NCI-H2171 (cell line): ENCODE measurements around the gene INSM2.

Experiments
- DNase-seq: peaks from one replicate; lab custom pipeline; 2025; lab: John Stamatoyannopoulos, UW

INSM2 gene

GRCh38 chr14:35533357-35534207 is at the start of gene INSM2:
TSS of gene INSM2 (plus strand) at chr14:35534164. CDS start at chr14:35534253, 89 bp downstream.
- DNase-seq = peak; percentile 86

DNA sequence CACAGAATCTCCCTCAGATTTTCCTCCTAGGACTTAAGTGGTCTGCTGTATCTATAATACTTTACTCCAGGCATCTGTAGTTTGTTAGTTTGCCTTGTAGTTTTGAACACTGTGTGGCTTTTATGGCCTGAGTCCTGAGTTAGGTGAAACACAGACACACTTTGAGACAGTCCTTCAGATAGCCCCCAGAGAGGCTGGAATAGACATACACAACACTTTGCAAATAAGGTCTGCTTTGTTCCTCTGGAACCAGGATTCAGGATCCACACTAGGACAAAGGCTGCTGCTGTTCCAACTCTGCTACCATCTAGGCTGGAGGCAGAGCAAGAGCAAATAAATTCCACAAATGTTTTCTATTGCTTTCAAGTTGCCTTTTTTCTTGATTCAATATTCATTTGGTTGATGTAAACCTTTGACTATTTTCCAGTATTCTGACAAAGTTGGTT is 41.4 kb upstream of the INSM2 start:
- no peak for DNase-seq

GRCh38 chr14:35495278-35495677 is 38.7 kb upstream of the INSM2 start:
- DNase-seq = no peak

DNA sequence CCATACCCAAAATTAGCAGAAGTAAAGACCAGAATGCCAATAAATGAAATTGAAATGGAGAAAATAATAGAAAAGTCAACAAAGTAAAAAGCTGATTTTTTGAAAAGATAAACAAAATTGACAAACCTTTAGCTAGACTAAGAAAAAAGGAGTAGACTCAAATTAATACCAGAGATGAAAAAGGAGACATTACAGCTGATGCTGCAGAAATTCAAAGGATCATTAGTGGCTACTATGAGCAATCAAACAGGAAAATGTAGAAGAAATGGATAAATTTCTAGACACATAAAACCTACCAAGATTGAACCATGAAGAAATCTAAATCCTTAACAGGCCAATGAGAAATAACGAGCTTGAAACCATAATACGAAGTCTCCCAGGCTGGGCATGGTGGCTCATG is 34.8 kb upstream of the INSM2 start:
- no peak for DNase-seq

- DNase-seq = peak; percentile 12
These were observed 30.3 kb upstream of the INSM2 start for GRCh38 chr14:35503646-35504045.

DNA sequence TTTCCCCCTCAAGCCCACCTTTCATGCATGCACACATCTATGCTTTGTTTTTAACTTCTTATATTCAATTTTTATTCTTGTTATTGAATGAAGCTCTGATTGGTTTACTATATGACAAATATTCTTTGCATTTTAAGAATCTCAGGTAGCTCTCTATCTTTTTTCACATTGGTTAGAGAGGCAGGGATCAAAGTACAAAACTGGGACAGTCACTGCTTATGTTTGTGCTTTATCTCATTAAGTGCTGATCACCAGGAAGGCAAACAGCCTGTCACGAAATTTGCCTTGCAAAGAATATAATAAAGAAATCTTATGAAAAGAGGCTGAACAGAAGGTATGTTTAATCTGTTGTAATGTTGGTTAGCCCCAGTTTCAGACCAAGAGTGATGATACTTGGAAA is 29.7 kb upstream of the INSM2 start:
- no peak for DNase-seq

DNA sequence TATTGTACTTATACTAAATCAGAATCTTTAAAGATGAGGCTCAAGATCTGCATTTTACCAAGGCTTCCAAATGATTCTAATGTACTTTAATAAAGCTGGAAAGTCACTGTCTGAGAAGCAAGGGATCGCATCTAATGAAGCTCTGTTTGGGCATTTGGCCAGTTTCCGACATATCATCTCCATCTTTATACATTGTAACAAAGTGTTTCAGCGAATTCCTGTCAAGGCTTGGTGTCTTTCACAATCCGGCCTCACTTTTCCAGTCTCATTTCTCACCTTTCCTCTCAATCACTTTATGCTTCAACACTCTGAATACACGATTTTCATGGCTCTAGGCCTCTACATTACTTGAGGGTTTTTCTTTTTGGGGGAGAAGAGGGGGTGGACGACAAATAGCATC is 27.5 kb upstream of the INSM2 start:
- DNase-seq = no peak

DNA sequence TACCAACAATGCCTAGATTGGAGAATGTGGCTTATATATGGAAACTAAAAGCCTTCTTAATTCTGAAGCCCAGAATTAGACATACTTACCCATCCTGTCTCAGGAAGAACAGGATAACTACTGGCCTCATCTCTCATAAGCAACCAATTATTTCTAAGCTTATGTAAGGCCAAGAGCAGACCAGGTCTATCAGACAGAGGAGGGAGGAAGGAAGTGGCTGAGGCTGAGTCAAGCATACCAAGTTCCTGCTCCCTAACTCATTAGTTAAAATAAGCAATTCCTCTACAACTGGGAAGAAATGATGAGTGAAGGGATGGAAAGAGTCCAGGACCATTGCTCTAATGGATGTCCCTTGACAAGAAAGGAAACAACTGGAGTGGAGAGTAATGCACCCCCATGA is 27.0 kb upstream of the INSM2 start:
- no peak for DNase-seq

DNA sequence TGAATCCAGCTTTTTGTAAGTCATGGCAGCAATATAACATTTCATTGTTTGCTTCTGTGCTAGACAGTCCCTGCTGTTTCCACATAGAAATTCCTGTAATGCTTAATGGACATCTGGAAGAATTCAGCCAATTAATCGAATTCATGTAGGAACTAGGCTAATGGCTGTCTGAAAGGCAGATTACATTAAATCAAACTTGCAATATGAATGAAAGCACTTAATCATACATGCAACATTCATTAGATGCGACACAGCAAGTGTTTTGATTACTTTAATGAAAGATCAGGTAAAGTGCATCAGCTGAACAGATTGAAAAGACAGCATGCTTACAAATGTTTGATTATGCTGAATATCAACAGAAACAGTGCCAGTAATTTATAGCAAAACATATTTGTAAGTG is 24.1 kb upstream of the INSM2 start:
- no peak for DNase-seq

GRCh38 chr14:35512765-35513164 is 21.2 kb upstream of the INSM2 start:
- DNase-seq = no peak

DNA sequence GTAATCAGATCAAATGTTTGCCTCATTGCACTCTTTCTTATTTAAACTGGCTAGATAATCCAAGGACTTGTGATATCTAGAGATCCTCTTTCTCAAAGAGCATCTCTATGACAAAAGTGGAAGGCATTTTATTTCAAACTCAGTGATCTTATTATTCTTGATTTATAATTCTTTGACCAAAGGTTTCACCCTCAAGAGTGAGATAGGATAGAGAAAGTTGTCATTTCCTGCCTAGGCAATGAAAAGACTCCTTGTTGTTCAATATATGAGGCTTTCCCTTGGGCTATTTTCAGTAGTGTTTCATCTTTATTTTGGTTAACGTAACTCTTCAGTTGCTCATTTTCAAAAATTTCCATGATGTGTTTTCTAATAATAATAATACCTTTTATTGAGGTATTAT is 18.0 kb upstream of the INSM2 start:
- no peak for DNase-seq

DNA sequence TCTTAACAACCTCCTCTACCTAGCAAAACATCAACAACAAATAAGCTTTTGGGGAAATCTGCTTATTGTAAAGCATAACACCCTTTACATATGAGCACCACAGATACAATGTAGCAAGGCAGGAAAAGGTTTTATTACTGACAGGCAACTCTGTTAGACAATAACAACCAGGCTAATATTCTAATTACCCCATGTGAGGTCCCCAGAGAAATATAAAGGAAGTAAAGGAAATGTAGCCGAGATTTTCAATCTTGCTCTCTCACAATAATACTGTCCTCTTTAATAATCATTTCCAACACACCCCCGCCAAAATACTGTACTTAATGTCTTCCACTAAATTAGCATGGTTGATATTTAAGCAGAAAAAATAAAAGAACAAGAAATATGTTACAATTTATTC is 14.0 kb upstream of the INSM2 start:
- no peak for DNase-seq

DNA sequence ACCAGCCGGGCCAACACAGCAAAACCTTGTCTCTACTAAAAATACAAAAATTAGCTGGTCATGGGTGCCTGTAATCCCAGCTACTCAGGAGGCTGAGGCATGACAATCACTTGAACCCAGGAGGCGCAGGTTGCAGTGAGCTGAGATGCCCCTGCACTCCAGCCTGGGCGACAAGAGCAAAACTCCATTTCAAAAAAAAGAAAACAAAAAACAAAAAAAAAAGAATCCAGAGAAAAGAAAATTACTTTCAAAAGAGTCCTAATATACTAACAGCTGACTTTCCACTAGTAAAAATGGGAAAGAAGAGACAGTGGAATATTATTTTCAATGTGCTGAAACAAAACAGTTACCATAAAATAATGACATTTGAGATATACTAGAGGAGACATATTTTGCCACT is 8.3 kb upstream of the INSM2 start:
- no peak for DNase-seq

DNA sequence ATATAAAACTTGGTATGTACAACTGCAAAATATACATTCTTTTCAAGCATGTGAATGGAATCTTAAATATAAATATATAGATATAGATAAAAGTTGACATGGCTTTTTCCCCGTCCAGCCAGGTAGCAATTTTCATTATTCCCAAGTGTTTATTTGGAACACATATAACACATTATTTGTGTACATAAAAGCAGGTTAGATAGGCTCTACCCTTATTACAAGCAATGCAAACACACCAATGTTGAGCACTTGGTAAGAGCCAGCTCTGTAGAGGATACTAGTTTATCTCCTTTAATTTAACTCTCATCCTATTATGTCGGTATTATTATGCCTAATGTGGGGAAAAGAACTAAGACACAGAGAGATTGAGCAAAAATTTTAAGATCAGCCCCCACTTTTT is 7.0 kb upstream of the INSM2 start:
- DNase-seq = no peak

- DNase-seq = no peak
These were observed 1.8 kb upstream of the INSM2 start for GRCh38 chr14:35531960-35532747.

- DNase-seq = no peak
These were observed 1.1 kb upstream of the INSM2 start for GRCh38 chr14:35532783-35533356.

DNA sequence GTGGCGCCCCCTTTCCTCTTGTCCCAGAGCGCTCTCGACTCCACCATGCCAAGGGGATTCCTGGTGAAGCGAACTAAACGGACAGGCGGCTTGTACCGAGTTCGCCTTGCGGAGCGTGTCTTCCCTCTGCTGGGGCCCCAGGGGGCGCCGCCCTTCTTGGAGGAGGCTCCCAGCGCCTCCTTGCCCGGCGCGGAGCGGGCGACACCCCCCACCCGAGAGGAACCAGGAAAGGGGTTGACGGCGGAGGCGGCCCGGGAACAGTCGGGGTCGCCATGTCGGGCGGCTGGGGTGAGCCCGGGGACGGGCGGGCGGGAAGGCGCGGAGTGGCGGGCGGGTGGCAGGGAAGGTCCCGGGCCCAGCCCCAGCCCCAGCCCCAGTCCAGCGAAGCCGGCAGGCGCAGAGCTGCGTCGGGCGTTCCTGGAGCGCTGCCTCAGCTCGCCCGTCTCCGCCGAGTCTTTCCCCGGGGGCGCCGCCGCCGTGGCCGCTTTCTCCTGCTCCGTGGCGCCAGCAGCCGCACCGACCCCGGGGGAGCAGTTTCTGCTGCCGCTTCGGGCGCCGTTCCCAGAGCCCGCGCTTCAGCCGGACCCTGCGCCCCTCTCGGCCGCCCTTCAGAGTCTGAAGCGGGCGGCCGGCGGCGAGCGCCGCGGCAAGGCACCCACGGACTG is 376 bp downstream of the INSM2 start:
- peak; percentile 85 for DNase-seq

GRCh38 chr14:35534873-35535482 is 1.0 kb downstream of the INSM2 start:
- DNase-seq = peak; percentile 14

- no peak for DNase-seq
These were observed 1.6 kb downstream of the INSM2 start for GRCh38 chr14:35535483-35536112.

DNA sequence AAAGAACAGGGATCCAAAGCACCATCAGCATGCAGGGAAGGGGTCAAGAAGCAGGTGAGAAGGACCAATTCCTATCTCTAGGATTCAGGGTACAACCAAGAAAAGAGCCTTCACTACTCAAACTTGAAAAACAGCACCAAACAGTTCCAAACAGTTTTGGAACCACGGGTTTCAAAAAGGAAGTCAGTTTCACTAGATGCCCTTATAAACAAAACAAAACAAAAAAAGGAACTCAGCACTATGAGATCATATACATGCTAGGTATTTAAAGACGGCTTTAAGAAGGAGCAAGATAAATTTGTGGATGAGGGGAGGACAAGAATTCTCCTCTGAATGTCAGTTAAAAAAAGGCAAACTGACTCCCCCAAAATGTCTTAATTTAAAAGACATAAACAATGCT is 6.0 kb downstream of the INSM2 start:
- no peak for DNase-seq

DNA sequence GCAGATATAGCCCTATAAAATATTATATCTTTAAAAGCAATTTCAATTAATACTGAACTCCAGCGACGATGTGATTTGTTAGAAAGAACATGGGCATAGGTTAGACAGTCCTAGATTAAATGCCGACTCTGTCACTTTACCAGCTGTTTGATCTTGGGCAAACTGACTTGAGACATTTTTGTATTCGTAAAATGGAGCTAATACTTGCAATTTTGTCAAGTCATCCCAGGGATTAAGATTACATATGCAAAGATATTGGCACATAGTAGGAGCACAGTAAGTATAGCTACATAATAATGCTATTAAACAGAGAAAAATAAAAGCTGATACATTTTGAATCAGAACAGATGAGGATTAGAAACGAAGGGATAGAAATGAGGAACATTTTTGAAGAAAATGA is 9.0 kb downstream of the INSM2 start:
- no peak for DNase-seq
